Measurements from ENCODE around the gene LDB2. TPM values are rescaled to one million over a fixed set of nuclear protein-coding genes. Genes with fewer than 3 reads are reported as not detected.
"Not testable (repeated sequence)": the region's sequence is repeated elsewhere in the genome, so short reads cannot be mapped to it uniquely, and the experiment has no call there.

LDB2 gene
- total RNA-seq, 2 experiments from 2014 or later, result 0.14 TPM; not detected in 1

DNA sequence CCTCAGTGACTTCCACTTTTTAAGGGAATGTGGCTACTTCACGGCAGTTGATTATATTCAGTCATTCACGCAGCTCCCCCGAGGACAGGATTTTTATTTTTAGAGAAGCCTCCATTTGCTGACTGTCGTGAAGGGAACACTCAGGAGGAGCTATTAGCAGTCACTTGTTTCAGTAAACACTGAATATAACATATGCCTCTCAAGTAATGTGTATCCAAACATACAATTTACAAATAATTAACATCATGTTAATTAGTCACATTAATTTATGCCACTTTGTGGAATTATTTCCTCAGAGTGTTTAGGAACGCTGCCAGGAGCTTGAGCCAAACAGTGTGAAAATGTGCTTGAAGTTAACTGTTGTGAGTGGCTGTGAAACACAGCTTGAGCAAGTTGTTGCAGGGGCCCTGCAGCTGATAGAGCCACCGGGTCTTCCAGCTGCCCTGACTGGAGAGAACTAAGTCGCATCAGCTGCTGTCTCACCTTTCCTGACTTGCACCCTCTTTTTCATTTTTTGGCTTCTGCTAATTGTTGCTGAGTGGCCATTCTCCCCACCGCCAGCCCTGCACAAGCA, 245.6 kb downstream of the LDB2 start:
- CTCF ChIA-PET, result no interaction called here
- DNase-seq, result no peak
- intact Hi-C loops (cut with DNase I, micrococcal nuclease), result no loop called here
- Mint-ChIP-seq H3K9me3 (ENCODE audit: low read depth) (no peaks in the 10 kb centered on the region), H3K27me3 (no peaks in the 10 kb centered on the region), H3K27ac (no peak overlapping the region), H3K4me1 (no peaks in the 10 kb centered on the region), H3K36me3 (ENCODE audit: low read depth) (no peaks in the 10 kb centered on the region), H3K4me3 (no peak overlapping the region)
- POLR2A ChIA-PET, result no interaction called here
- ATAC-seq, result no peak

DNA sequence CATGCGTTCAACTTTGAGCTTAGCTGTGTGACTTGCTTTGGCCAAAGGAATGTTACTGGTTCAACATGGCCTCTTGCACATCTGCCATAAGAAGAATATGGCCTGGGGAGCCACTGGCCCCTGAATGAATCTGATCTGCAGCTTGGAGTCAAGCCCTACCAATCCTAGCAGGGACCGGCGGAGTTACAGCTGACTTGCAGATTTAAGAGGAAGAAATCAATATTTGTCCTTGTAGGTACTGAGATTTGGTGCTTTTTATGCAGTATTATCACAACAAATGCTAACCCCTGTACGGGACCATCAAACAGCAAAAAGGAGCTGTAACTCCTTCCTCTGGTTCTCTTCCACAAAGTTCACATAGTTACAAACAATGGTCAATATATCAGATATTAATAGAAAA, 252.0 kb downstream of the LDB2 start:
- Mint-ChIP-seq H3K36me3 (ENCODE audit: low read depth) (no peaks in the 10 kb centered on the region), H3K4me3 (no peak overlapping the region), H3K27ac (no peak overlapping the region), H3K4me1 (no peaks in the 10 kb centered on the region), H3K9me3 (ENCODE audit: low read depth) (no peaks in the 10 kb centered on the region), H3K27me3 (peaks cover 3% of the 10 kb centered on the region)
- POLR2A ChIA-PET, result no interaction called here
- CTCF ChIA-PET, result no interaction called here
- DNase-seq (no peak), ATAC-seq (no peak)
- intact Hi-C loops (cut with DNase I, micrococcal nuclease), result no loop called here

DNA sequence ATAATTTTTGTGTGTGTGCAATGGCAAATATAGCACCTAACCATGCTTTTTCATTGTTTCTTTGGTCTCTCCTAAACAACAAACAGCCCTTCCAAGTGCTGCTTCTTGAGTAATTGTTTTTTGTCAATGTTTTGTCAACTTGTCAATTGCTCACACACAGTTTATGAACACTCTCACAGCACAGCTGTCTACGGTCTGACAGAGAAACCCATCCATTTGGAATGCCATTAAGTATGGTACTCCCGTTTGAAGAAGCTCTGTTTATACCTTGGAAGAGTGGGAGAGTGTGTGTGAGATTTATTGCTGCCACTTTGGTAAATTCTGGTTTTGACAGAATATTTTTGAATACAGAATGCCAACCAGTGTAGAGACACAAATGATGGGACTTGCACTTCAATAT, 254.6 kb downstream of the LDB2 start:
- peaks cover 3% of the 10 kb centered on the region for H3K27me3 Mint-ChIP-seq
- intact Hi-C loops (cut with DNase I, micrococcal nuclease), result no loop called here
- H3K36me3 Mint-ChIP-seq (ENCODE audit: low read depth), result no peaks in the 10 kb centered on the region
- no peak for DNase-seq
- no peak for ATAC-seq
- no peak overlapping the region for H3K27ac Mint-ChIP-seq
- H3K4me3 Mint-ChIP-seq, result no peak overlapping the region
- no peaks in the 10 kb centered on the region for H3K4me1 Mint-ChIP-seq
- ChIA-PET CTCF (no interaction called here), POLR2A (no interaction called here)
- H3K9me3 Mint-ChIP-seq (ENCODE audit: low read depth), result no peaks in the 10 kb centered on the region

DNA sequence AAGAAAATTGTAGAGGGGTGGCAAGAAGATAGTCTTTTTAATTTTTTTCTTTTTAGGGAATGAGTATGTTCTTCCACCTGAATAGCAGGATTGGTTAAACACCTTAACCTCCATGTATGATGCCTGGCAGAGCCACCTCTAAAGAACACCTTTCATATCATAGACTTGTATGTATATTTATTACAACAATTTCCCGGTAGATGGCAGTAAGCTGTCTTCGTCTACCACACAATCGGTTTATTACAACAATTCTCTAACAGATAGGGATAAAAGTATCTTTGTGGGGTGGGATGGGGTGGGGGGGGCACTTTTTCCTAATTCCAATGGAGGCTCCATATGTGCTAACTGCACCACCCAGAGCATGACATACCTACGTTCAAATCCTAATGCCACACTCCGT, 255.5 kb downstream of the LDB2 start:
- CTCF ChIA-PET, result no interaction called here
- Mint-ChIP-seq H3K4me1 (no peaks in the 10 kb centered on the region), H3K4me3 (no peak overlapping the region), H3K27me3 (peaks cover 3% of the 10 kb centered on the region), H3K27ac (no peak overlapping the region), H3K9me3 (ENCODE audit: low read depth) (no peaks in the 10 kb centered on the region), H3K36me3 (ENCODE audit: low read depth) (no peaks in the 10 kb centered on the region)
- ATAC-seq (no peak), DNase-seq (no peak)
- intact Hi-C loops (cut with DNase I, micrococcal nuclease), result no loop called here
- POLR2A ChIA-PET, result no interaction called here

DNA sequence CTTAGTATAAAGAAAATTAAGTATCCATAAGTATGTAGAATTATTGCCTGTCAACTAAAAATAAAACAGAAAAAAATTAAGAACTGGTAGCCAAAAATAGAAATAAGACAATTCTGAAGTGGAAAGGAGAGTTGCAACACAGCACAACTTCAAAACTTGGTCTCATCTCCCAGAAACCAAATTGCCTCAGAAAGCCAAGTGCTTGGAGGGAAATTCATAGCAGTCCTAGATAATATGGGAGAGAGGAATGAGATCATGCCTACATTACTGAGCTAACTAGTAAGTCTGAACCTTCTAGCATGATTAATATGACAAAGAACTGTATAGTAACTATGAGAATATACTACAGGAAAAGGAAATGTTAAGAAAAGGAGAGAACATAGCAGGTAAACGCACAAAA, 256.5 kb downstream of the LDB2 start:
- intact Hi-C loops (cut with DNase I, micrococcal nuclease), result no loop called here
- Mint-ChIP-seq H3K36me3 (ENCODE audit: low read depth) (no peaks in the 10 kb centered on the region), H3K4me3 (no peak overlapping the region), H3K9me3 (ENCODE audit: low read depth) (no peaks in the 10 kb centered on the region), H3K27ac (no peak overlapping the region), H3K27me3 (peaks cover 3% of the 10 kb centered on the region), H3K4me1 (no peaks in the 10 kb centered on the region)
- ATAC-seq, result no peak
- DNase-seq, result no peak
- ChIA-PET POLR2A (no interaction called here), CTCF (no interaction called here)

DNA sequence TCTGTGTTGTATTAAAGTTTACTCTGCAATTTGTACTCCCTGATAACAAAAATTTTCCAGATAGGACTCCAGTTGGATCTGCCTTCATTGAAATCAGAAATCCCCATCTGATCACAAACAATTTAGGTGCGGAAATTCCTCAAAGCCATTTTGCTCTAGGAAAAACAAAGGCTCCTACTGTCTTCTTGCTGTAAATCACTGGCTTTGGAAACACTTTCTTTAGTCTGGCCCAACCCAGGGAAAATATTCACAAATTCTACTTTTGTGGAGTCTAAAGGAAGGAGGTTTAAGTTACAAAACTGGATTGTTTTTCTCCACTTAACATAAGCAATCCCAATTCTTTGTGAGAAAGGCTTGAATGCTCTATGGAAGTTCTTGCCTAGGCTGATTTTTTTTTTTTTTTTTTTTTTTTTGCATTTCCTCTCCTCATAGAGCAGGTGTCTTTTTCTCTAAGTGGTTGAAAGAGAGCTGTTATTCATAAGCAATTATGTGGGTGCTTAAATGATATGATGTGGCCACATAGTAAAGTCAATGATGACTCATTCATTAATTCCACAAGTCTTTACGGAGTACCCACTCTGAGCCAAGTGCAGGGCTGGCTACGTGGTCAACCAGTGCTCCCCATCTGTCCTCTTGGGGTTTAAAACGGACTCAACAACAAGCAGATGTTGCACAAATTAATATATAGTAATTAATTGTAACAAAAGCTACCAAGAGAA, 261.4 kb downstream of the LDB2 start:
- DNase-seq (no peak), ATAC-seq (no peak)
- Mint-ChIP-seq H3K4me3 (no peak overlapping the region), H3K36me3 (ENCODE audit: low read depth) (no peaks in the 10 kb centered on the region), H3K9me3 (ENCODE audit: low read depth) (peaks cover 7% of the 10 kb centered on the region), H3K4me1 (no peaks in the 10 kb centered on the region), H3K27ac (no peak overlapping the region), H3K27me3 (peaks cover 3% of the 10 kb centered on the region)
- POLR2A ChIA-PET, result no interaction called here
- intact Hi-C loops (cut with DNase I, micrococcal nuclease), result no loop called here
- CTCF ChIA-PET, result no interaction called here

DNA sequence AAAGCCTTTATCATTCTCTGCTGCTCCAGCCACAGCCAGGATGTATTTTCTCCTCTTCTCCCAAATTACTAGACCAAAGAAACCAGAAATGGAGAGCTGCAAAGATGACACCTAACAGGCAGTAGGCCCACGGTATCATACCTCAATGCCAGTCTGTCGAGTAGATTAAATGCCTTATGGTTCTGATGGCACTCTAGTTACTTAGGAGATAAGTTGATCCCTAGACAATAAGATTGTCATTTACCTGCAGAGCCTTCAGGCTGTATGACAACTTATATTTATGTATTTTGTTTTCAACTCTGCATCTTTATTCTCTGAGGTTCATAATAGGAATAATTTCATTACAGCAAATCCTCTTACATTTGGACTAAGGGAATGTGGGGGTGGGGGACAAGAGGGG, 262.1 kb downstream of the LDB2 start:
- POLR2A ChIA-PET, result no interaction called here
- Mint-ChIP-seq H3K4me3 (no peak overlapping the region), H3K27ac (no peak overlapping the region), H3K36me3 (ENCODE audit: low read depth) (no peaks in the 10 kb centered on the region), H3K27me3 (no peaks in the 10 kb centered on the region), H3K4me1 (no peaks in the 10 kb centered on the region), H3K9me3 (ENCODE audit: low read depth) (peaks cover 7% of the 10 kb centered on the region)
- DNase-seq, result no peak
- ATAC-seq, result no peak
- CTCF ChIA-PET, result no interaction called here
- intact Hi-C loops (cut with DNase I, micrococcal nuclease), result no loop called here

DNA sequence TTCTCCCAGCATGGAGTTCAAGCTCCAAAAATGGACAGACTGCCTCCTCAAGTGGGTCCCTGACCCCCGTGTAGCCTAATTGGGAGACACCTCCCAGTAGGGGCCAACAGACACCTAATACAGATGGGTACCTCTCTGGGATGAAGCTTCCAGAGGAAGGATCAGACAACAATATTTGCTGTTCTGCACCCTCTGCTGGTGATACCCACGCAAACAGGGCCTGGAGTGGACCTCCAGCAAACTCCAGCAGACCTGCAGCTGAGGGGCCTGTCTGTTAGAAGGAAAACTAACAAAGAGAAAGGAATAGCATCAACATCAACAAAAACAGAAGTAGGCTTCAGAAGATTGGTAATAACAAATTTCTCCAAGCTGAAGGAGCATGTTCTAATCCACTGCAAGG, 269.2 kb downstream of the LDB2 start:
- ATAC-seq; intact Hi-C loops (cut with DNase I, micrococcal nuclease); H3K27me3 Mint-ChIP-seq; POLR2A ChIA-PET; H3K9me3 Mint-ChIP-seq (ENCODE audit: low read depth); H3K4me3 Mint-ChIP-seq; H3K36me3 Mint-ChIP-seq (ENCODE audit: low read depth); CTCF ChIA-PET; H3K27ac Mint-ChIP-seq; H3K4me1 Mint-ChIP-seq; DNase-seq: not testable (repeated sequence)

DNA sequence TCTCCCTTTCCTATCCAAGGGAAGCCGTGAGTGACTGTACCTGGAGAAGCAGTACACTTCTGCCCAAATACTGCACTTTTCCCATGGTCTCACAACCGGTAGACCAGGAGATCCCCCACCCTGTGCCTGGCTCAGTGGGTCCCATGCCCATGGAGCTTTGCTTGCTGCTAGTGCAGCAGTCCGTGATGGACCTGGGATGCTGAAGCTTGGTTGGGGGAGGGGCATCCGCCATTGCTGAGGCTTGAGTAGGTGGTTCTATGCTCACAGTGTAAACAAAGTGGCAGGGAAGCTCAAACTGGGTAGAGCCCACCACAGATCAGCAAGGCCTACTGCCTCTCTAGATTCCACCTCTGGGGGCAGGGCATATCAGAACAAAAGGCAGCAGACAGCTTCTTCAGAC, 269.6 kb downstream of the LDB2 start:
- H3K9me3 Mint-ChIP-seq (ENCODE audit: low read depth); H3K4me1 Mint-ChIP-seq; H3K27me3 Mint-ChIP-seq; H3K36me3 Mint-ChIP-seq (ENCODE audit: low read depth); H3K27ac Mint-ChIP-seq; POLR2A ChIA-PET; DNase-seq; intact Hi-C loops (cut with DNase I, micrococcal nuclease); CTCF ChIA-PET; H3K4me3 Mint-ChIP-seq; ATAC-seq: not testable (repeated sequence)

DNA sequence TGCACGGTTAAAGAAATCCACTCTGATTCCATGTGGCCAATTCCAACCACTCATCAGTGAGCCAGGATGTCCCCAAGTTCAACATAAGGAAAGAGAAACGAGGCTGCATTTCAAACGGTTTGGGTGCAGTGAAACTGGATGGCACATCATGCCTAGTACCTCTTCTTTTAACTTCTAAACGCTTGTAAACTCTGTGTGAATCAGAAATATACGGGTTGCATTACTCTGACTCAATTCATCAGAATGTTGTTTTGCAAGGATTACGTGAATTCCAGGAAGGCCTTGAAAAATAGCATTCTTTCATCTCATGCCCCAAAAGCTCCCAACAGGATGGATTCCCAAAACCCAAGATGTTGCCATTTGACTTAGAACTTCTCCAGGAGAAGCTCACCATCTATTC, 270.4 kb downstream of the LDB2 start:
- DNase-seq (no peak), ATAC-seq (no peak)
- Mint-ChIP-seq H3K36me3 (ENCODE audit: low read depth) (no peaks in the 10 kb centered on the region), H3K4me1 (no peaks in the 10 kb centered on the region), H3K9me3 (ENCODE audit: low read depth) (no peaks in the 10 kb centered on the region), H3K27me3 (peaks cover 2% of the 10 kb centered on the region), H3K27ac (no peak overlapping the region), H3K4me3 (no peak overlapping the region)
- ChIA-PET POLR2A (no interaction called here), CTCF (no interaction called here)
- intact Hi-C loops (cut with DNase I, micrococcal nuclease), result no loop called here

DNA sequence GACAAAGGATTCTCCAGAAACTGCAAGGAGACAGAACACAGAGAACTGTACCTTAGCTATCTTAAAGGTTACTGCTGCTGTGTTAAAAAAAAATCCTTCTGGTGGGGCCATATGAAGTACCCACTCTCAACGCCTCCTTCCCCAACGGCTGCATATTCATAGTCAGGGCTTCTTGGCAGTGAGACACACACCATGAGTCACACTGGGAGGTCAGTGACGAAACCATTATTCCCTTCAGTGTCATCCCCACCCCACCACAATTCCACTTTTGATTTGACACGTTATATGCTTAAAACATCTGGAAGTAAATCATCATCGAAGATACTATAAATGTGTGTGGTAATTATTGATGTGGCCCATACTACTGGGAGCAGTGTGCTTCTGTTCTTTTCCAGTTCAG, 271.5 kb downstream of the LDB2 start:
- ATAC-seq (no peak), DNase-seq (no peak)
- H3K27ac Mint-ChIP-seq, result no peak overlapping the region
- peaks cover 2% of the 10 kb centered on the region for H3K27me3 Mint-ChIP-seq
- ChIA-PET CTCF (no interaction called here), POLR2A (interaction anchor here (0.7 kb wide), 1 partner anchor 8 kb away, joined by 4 read pairs; no protein-coding TSS in a partner anchor)
- H3K4me1 Mint-ChIP-seq, result no peaks in the 10 kb centered on the region
- no peaks in the 10 kb centered on the region for H3K9me3 Mint-ChIP-seq (ENCODE audit: low read depth)
- intact Hi-C loops (cut with DNase I, micrococcal nuclease), result no loop called here
- H3K36me3 Mint-ChIP-seq (ENCODE audit: low read depth), result no peaks in the 10 kb centered on the region
- no peak overlapping the region for H3K4me3 Mint-ChIP-seq

DNA sequence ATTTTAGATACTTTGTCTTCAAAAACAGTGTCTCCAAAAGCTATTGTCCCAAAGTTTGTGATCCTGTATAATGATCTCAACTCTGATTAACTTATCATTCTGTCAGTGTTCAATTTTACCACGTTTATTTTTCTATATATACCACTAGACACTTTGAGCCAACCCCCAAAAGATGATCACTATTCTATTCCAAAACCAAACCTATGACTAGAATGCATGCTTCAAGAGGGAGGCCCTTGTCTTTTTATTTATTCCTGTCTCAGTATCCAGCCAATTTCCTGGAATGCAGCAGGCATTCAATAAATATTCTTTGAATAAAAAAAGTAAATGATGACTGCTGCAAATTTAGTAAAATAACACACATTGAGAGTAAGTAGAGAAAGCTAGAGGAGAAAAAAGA, 275.6 kb downstream of the LDB2 start:
- DNase-seq (no peak), ATAC-seq (no peak)
- Mint-ChIP-seq H3K36me3 (ENCODE audit: low read depth) (no peaks in the 10 kb centered on the region), H3K4me1 (no peaks in the 10 kb centered on the region), H3K27ac (no peak overlapping the region), H3K9me3 (ENCODE audit: low read depth) (no peaks in the 10 kb centered on the region), H3K27me3 (no peaks in the 10 kb centered on the region), H3K4me3 (no peak overlapping the region)
- intact Hi-C loops (cut with DNase I, micrococcal nuclease), result no loop called here
- ChIA-PET POLR2A (no interaction called here), CTCF (no interaction called here)

DNA sequence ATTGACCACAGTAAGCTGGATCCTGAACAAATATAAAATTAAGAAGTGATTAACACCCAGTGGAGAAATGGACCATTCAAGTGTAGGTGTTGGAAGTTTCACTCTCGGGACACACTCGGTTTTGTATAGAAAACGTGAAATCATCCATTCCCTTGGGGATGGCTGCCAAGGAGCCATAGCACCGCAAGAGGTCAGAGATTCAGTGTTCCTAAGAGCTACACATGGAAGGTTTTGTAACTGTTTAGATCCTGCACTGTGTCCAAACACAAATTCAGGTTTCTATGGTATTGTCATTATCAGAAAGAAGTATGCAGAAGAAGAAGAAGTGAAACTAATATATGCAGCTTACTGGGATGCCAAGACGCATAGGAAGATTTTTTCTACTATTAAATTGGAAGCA, 281.0 kb downstream of the LDB2 start:
- H3K9me3 Mint-ChIP-seq (ENCODE audit: low read depth), result peaks cover 6% of the 10 kb centered on the region
- ChIA-PET CTCF (interaction anchor here (0.5 kb wide), 1 partner anchor 227 kb away, joined by 3 read pairs; no protein-coding TSS in a partner anchor), POLR2A (no interaction called here)
- no peak overlapping the region for H3K4me3 Mint-ChIP-seq
- ATAC-seq (no peak), DNase-seq (no peak)
- H3K36me3 Mint-ChIP-seq (ENCODE audit: low read depth), result no peaks in the 10 kb centered on the region
- H3K27ac Mint-ChIP-seq, result no peak overlapping the region
- intact Hi-C loops (cut with DNase I, micrococcal nuclease), result no loop called here
- no peaks in the 10 kb centered on the region for H3K27me3 Mint-ChIP-seq
- no peaks in the 10 kb centered on the region for H3K4me1 Mint-ChIP-seq

Data from activated CD4-positive, alpha-beta T cell treated with anti-CD3 and anti-CD28 coated beads for 36 hours (primary cell).